Urinary bladder (tissue), 4 donors: ENCODE data around the gene PRRG2. TPM values are rescaled to one million over a fixed set of nuclear protein-coding genes. Genes with fewer than 3 reads are reported as not detected.

Experiments used
- DNase-seq: peaks from one replicate; pipeline ENCODE4 v3.0.0-alpha.2; 2015; ENCODE audit errors: extremely low spot score
- H3K27ac ChIP-seq: one replicate; pipeline ENCODE4 v1.5.1; 2013; ENCODE audit warnings: low read depth, mild to moderate bottlenecking, moderate library complexity
- H3K36me3 ChIP-seq: one replicate; pipeline ENCODE4 v1.6.1; 2013; ENCODE audit warnings: mild to moderate bottlenecking, moderate library complexity; ENCODE audit not compliant: insufficient read depth
- H3K4me1 ChIP-seq: one replicate; pipeline ENCODE4 v1.6.1; 2013; ENCODE audit warnings: mild to moderate bottlenecking, moderate library complexity; ENCODE audit not compliant: insufficient read depth
- H3K4me3 ChIP-seq: one replicate; pipeline ENCODE4 v1.5.1; 2013; ENCODE audit warnings: low read depth, low read length
- WGBS: extraction: QIAGEN DNeasy Blood & Tissue Kit; methylation state at CpG from one replicate; pipeline ENCODE4 v1.1.7; 2013; 5-methylcytosine and 5-hydroxymethylcytosine counted together
- polyA plus RNA-seq: library from polyadenylated mRNA; stranded (reverse); fragments of 200-250 nt; gene quantifications from one replicate; pipeline ENCODE4 v1.2.3, GENCODE V29; 2013
- total RNA-seq: library from RNA; depleted of rRNA; stranded (reverse); fragments of >200 nt; gene quantifications from one replicate; pipeline ENCODE4 v1.2.3, GENCODE V29; 2014
- donor health status: healthy with polysubstance abuse.
- donor health status: healthy.

Gene PRRG2
- total and polyA plus RNA-seq, 2 donors = 1.6 to 3.6 TPM

- no peak for DNase-seq
- peaks cover 2% of the 10 kb centered on the region for H3K36me3 ChIP-seq
- no peak overlapping the region for H3K4me3 ChIP-seq
- 91% methylated on average over 32 of the region's 32 CpGs for WGBS
- H3K27ac ChIP-seq = no peak overlapping the region
- H3K4me1 ChIP-seq = no peaks in the 10 kb centered on the region
Measured at GRCh38 chr19:49595819-49596404, 14.8 kb downstream of the PRRG2 start.

GRCh38 chr19:49596407-49596806 is 15.3 kb downstream of the PRRG2 start:
- H3K36me3 ChIP-seq = peaks cover 5% of the 10 kb centered on the region
- no peak overlapping the region for H3K4me3 ChIP-seq
- H3K27ac ChIP-seq = no peak overlapping the region
- no peak for DNase-seq
- H3K4me1 ChIP-seq = no peaks in the 10 kb centered on the region
- 92% methylated on average over 15 of the region's 15 CpGs for WGBS

- 96% methylated on average over 65 of the region's 65 CpGs for WGBS
- no peak overlapping the region for H3K4me3 ChIP-seq
- DNase-seq = no peak
- peaks cover 6% of the 10 kb centered on the region for H3K36me3 ChIP-seq
- no peak overlapping the region for H3K27ac ChIP-seq
- no peaks in the 10 kb centered on the region for H3K4me1 ChIP-seq
Measured at GRCh38 chr19:49596954-49597702, 16.0 kb downstream of the PRRG2 start.

- Histone ChIP-seq H3K36me3 (peaks cover 6% of the 10 kb centered on the region), H3K4me1 (no peaks in the 10 kb centered on the region), H3K4me3 (no peak overlapping the region), H3K27ac (no peak overlapping the region)
- no peak for DNase-seq
- WGBS = 95% methylated on average over 29 of the region's 29 CpGs
Measured at GRCh38 chr19:49597703-49597974, 16.5 kb downstream of the PRRG2 start.

GRCh38 chr19:49599378-49600295 is 18.5 kb downstream of the PRRG2 start:
- H3K4me3 ChIP-seq = no peak overlapping the region
- 94% methylated on average over 26 of the region's 26 CpGs for WGBS
- no peak overlapping the region for H3K27ac ChIP-seq
- no peaks in the 10 kb centered on the region for H3K4me1 ChIP-seq
- no peak for DNase-seq
- H3K36me3 ChIP-seq = peaks cover 4% of the 10 kb centered on the region

GRCh38 chr19:49601482-49602038 is 20.4 kb downstream of the PRRG2 start:
- Histone ChIP-seq H3K36me3 (peaks cover 7% of the 10 kb centered on the region), H3K4me3 (no peak overlapping the region), H3K4me1 (no peaks in the 10 kb centered on the region), H3K27ac (no peak overlapping the region)
- no peak for DNase-seq
- WGBS = 95% methylated on average over 38 of the region's 38 CpGs

GRCh38 chr19:49602806-49603205 is 21.7 kb downstream of the PRRG2 start:
- Histone ChIP-seq H3K27ac (no peak overlapping the region), H3K36me3 (peaks cover 7% of the 10 kb centered on the region), H3K4me1 (no peaks in the 10 kb centered on the region), H3K4me3 (no peak overlapping the region)
- DNase-seq = no peak
- WGBS = 97% methylated on average over 2 of the region's 2 CpGs

GRCh38 chr19:49605605-49606004 is 24.5 kb downstream of the PRRG2 start:
- 88% methylated on average over 7 of the region's 7 CpGs for WGBS
- Histone ChIP-seq H3K4me1 (no peaks in the 10 kb centered on the region), H3K36me3 (peaks cover 7% of the 10 kb centered on the region), H3K27ac (no peak overlapping the region), H3K4me3 (no peak overlapping the region)
- DNase-seq = no peak

- no peak for DNase-seq
- Histone ChIP-seq H3K4me3 (no peak overlapping the region), H3K4me1 (no peaks in the 10 kb centered on the region), H3K27ac (no peak overlapping the region), H3K36me3 (peaks cover 3% of the 10 kb centered on the region)
- 96% methylated on average over 12 of the region's 12 CpGs for WGBS
Measured at GRCh38 chr19:49609499-49610092, 28.5 kb downstream of the PRRG2 start.

GRCh38 chr19:49613374-49613773 is 32.3 kb downstream of the PRRG2 start:
- no peak overlapping the region for H3K27ac ChIP-seq
- DNase-seq = no peak
- WGBS = 80% methylated on average over 4 of the region's 4 CpGs
- H3K4me3 ChIP-seq = no peak overlapping the region
- H3K4me1 ChIP-seq = no peaks in the 10 kb centered on the region
- H3K36me3 ChIP-seq = no peaks in the 10 kb centered on the region

GRCh38 chr19:49614096-49614833 is 33.1 kb downstream of the PRRG2 start:
- Histone ChIP-seq H3K4me1 (no peaks in the 10 kb centered on the region), H3K4me3 (no peak overlapping the region), H3K27ac (no peak overlapping the region), H3K36me3 (no peaks in the 10 kb centered on the region)
- no peak for DNase-seq
- 79% methylated on average over 19 of the region's 19 CpGs for WGBS

GRCh38 chr19:49615861-49616260 is 34.7 kb downstream of the PRRG2 start:
- no peak for DNase-seq
- Histone ChIP-seq H3K27ac (no peak overlapping the region), H3K4me1 (no peaks in the 10 kb centered on the region), H3K4me3 (no peak overlapping the region), H3K36me3 (no peaks in the 10 kb centered on the region)
- 98% methylated on average over 23 of the region's 23 CpGs for WGBS

- Histone ChIP-seq H3K4me1 (no peaks in the 10 kb centered on the region), H3K36me3 (no peaks in the 10 kb centered on the region), H3K4me3 (no peak overlapping the region), H3K27ac (no peak overlapping the region)
- WGBS = 96% methylated on average over 7 of the region's 7 CpGs
- no peak for DNase-seq
Measured at GRCh38 chr19:49616532-49616931, 35.4 kb downstream of the PRRG2 start.
